Trophoblast cell (in vitro differentiated cells and primary cell): ENCODE data around the gene PDS5B.

Experiments used
- DNase-seq, 2 donors: peaks; one replicate each; pipeline ENCODE4 v3.0.0-alpha.2; 2016
- H2AFZ ChIP-seq: 2 replicates; pipeline ENCODE4 v1.6.1; 2013; ENCODE audit warnings: low read length, moderate library complexity, mild to moderate bottlenecking; ENCODE audit not compliant: insufficient read depth, poor library complexity
- H2AK5ac ChIP-seq: 2 replicates; pipeline ENCODE4 v1.6.1; 2013; ENCODE audit warnings: mild to moderate bottlenecking, low read length
- H2BK120ac ChIP-seq: 2 replicates; pipeline ENCODE4 v1.6.1; 2013; ENCODE audit warnings: low read length, mild to moderate bottlenecking, moderate library complexity; ENCODE audit not compliant: insufficient read depth, poor library complexity
- H2BK12ac ChIP-seq: 2 replicates; pipeline ENCODE4 v1.6.1; 2013; ENCODE audit warnings: mild to moderate bottlenecking, low read length, moderate library complexity
- H2BK5ac ChIP-seq: 2 replicates; pipeline ENCODE4 v1.6.1; 2013; ENCODE audit warnings: low read length, low read depth, moderate library complexity, mild to moderate bottlenecking; ENCODE audit not compliant: poor library complexity
- H3K14ac ChIP-seq: 2 replicates; pipeline ENCODE4 v1.6.1; 2013; ENCODE audit warnings: mild to moderate bottlenecking, low read length
- H3K18ac ChIP-seq: 2 replicates; pipeline ENCODE4 v1.6.1; 2013; ENCODE audit warnings: mild to moderate bottlenecking, low read length
- H3K23ac ChIP-seq: 2 replicates; pipeline ENCODE4 v1.6.1; 2013; ENCODE audit warnings: low read length
- H3K27ac ChIP-seq: 2 replicates; pipeline ENCODE4 v1.5.1; 2013; ENCODE audit warnings: low read depth, mild to moderate bottlenecking, inconsistent platforms, low read length, moderate library complexity
- H3K27me3 ChIP-seq: 2 replicates; pipeline ENCODE4 v1.6.1; 2013; ENCODE audit warnings: inconsistent platforms, mild to moderate bottlenecking, low read length, moderate library complexity; ENCODE audit not compliant: insufficient read depth
- H3K36me3 ChIP-seq, 2 experiments: 1 replicate in 1 of 2; 2 replicates in 1 of 2; pipeline ENCODE4 v1.6.1; 2013; ENCODE audit warnings: low read length in 2 of 2, mild to moderate bottlenecking in 2 of 2, moderate library complexity in 1 of 2; ENCODE audit not compliant: insufficient read depth in 2 of 2, control insufficient read depth in 1 of 2
- H3K4ac ChIP-seq: 2 replicates; pipeline ENCODE4 v1.6.1; 2013; ENCODE audit warnings: low read depth, mild to moderate bottlenecking, low read length, moderate library complexity
- H3K4me1 ChIP-seq, 2 experiments: 1 replicate in 1 of 2; 2 replicates in 1 of 2; pipeline ENCODE4 v1.6.1; 2013; ENCODE audit warnings: low read length in 2 of 2, mild to moderate bottlenecking in 2 of 2, moderate library complexity in 1 of 2; ENCODE audit not compliant: insufficient read depth in 2 of 2, control insufficient read depth in 1 of 2
- H3K4me2 ChIP-seq: 2 replicates; pipeline ENCODE4 v1.6.1; 2013; ENCODE audit warnings: inconsistent platforms, mild to moderate bottlenecking, low read length, moderate library complexity
- H3K4me3 ChIP-seq: 2 replicates; pipeline ENCODE4 v1.5.1; 2013; ENCODE audit warnings: mild to moderate bottlenecking, low read depth, low read length, inconsistent platforms
- H3K79me1 ChIP-seq: one replicate; pipeline ENCODE4 v1.6.1; 2013; ENCODE audit warnings: low read length
- H3K79me2 ChIP-seq: 2 replicates; pipeline ENCODE4 v1.6.1; 2013; ENCODE audit warnings: low read length, mild to moderate bottlenecking; ENCODE audit not compliant: control insufficient read depth, insufficient read depth, poor library complexity
- H3K9ac ChIP-seq: 2 replicates; pipeline ENCODE4 v1.6.1; 2013; ENCODE audit warnings: mild to moderate bottlenecking, low read length
- H3K9me3 ChIP-seq: 2 replicates; pipeline ENCODE4 v1.6.1; 2013; ENCODE audit warnings: low read depth, mild to moderate bottlenecking, control low read depth, inconsistent platforms, low read length; ENCODE audit not compliant: insufficient read depth
- H4K12ac ChIP-seq: 2 replicates; pipeline ENCODE4 v1.6.1; 2013; ENCODE audit warnings: low read depth, mild to moderate bottlenecking, low read length, moderate library complexity
- H4K8ac ChIP-seq: 2 replicates; pipeline ENCODE4 v1.6.1; 2013; ENCODE audit warnings: low read depth, mild to moderate bottlenecking, low read length, moderate library complexity
- H4K91ac ChIP-seq: one replicate; pipeline ENCODE4 v1.6.1; 2013; ENCODE audit warnings: low read depth, mild to moderate bottlenecking, low read length, moderate library complexity
- WGBS: extraction: QIAGEN DNeasy Blood & Tissue Kit; methylation state at CpG from one replicate; pipeline ENCODE4 v1.1.7; 2013; ENCODE audit warnings: missing lambda C conversion rate; ENCODE audit not compliant: insufficient read length, insufficient coverage; ENCODE audit errors: extremely low coverage; 5-methylcytosine and 5-hydroxymethylcytosine counted together

Gene PDS5B

DNA sequence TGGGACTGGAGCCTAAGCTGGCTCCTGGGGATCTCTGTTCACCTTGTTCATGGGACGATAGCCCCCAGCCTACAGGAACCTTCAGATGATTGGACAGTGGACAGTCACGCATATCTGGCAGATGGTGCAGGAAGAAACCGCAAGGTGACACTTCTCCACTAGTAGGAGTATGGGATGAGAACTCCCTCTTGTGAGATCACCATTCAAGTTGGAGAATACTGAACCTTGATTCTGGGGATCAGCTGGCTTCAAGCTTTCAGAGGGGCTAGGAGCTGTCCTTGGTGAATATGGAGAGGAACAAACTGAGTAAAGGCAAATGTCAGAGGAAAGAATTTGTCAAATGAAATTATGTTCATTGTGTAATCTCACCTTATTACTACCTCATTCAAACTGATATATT, 204.5 kb downstream of the PDS5B start:
- no peak overlapping the region for H3K18ac ChIP-seq
- no peak overlapping the region for H4K8ac ChIP-seq
- no peak overlapping the region for H3K9ac ChIP-seq
- WGBS, result no CpG with 5 or more reads among the region's 3 CpGs
- no peak overlapping the region for H3K14ac ChIP-seq
- no peak overlapping the region for H3K27ac ChIP-seq
- no peaks in the 10 kb centered on the region for H3K79me1 ChIP-seq
- H3K79me2 ChIP-seq, result no peaks in the 10 kb centered on the region
- no peak overlapping the region for H3K4ac ChIP-seq
- H2BK120ac ChIP-seq, result no peak overlapping the region
- no peak overlapping the region for H2AFZ ChIP-seq
- no peak overlapping the region for H3K4me3 ChIP-seq
- no peaks in the 10 kb centered on the region for H3K9me3 ChIP-seq
- H3K4me2 ChIP-seq, result no peak overlapping the region
- H2AK5ac ChIP-seq, result no peak overlapping the region
- peaks cover 0 to 2% of the 10 kb centered on the region in 2 experiments for H3K4me1 ChIP-seq
- no peak overlapping the region for H2BK5ac ChIP-seq
- H2BK12ac ChIP-seq, result no peak overlapping the region
- H3K36me3 ChIP-seq, result peaks cover 0 to 3% of the 10 kb centered on the region in 2 experiments
- no peak overlapping the region for H4K12ac ChIP-seq
- H3K27me3 ChIP-seq, result no peaks in the 10 kb centered on the region
- no peak overlapping the region for H4K91ac ChIP-seq
- no peak for DNase-seq
- H3K23ac ChIP-seq, result no peak overlapping the region

DNA sequence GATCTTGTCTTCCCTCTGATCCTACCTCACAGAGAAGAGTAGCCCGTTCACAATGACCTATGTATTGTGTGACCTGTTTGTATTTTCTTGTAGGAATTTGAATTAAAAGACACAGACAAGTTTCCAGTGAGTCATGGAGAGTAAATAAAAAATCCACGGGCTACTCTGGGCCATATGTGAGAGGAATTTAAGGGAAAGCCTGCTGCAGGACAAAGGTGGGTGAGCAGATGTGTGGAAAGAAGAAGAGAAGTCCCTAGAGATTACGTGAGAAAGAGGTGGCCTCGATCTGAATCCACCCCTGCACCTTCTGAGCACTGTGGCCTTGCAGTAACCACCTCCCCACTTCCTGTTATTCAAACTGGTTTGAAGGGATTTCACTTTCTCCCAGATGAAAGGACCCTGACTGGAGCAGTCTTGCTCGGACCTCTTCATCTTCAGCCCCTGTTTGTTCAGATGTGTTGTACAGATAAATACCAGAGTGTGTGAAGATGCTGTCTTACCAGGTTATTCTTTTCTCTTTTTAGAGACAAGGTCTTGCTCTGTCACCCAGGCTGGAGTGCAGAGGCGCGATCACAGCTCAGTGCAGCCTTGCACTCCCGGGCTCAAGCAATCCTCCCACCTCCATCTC, 205.4 kb downstream of the PDS5B start:
- H3K79me1 ChIP-seq, result no peaks in the 10 kb centered on the region
- H4K8ac ChIP-seq, result no peak overlapping the region
- H2AK5ac ChIP-seq, result no peak overlapping the region
- no peak overlapping the region for H3K23ac ChIP-seq
- H3K9me3 ChIP-seq, result no peaks in the 10 kb centered on the region
- no peak overlapping the region for H4K12ac ChIP-seq
- no CpG with 5 or more reads among the region's 8 CpGs for WGBS
- peaks cover 0 to 2% of the 10 kb centered on the region in 2 experiments for H3K4me1 ChIP-seq
- no peak for DNase-seq
- H3K4ac ChIP-seq, result no peak overlapping the region
- no peak overlapping the region for H3K4me2 ChIP-seq
- no peak overlapping the region for H3K27ac ChIP-seq
- H3K27me3 ChIP-seq, result no peaks in the 10 kb centered on the region
- no peak overlapping the region for H3K18ac ChIP-seq
- no peak overlapping the region for H3K4me3 ChIP-seq
- no peak overlapping the region for H3K14ac ChIP-seq
- H2BK12ac ChIP-seq, result no peak overlapping the region
- peaks cover 0 to 3% of the 10 kb centered on the region in 2 experiments for H3K36me3 ChIP-seq
- no peak overlapping the region for H2BK5ac ChIP-seq
- no peak overlapping the region for H3K9ac ChIP-seq
- no peaks in the 10 kb centered on the region for H3K79me2 ChIP-seq
- no peak overlapping the region for H2AFZ ChIP-seq
- H2BK120ac ChIP-seq, result no peak overlapping the region
- H4K91ac ChIP-seq, result no peak overlapping the region

DNA sequence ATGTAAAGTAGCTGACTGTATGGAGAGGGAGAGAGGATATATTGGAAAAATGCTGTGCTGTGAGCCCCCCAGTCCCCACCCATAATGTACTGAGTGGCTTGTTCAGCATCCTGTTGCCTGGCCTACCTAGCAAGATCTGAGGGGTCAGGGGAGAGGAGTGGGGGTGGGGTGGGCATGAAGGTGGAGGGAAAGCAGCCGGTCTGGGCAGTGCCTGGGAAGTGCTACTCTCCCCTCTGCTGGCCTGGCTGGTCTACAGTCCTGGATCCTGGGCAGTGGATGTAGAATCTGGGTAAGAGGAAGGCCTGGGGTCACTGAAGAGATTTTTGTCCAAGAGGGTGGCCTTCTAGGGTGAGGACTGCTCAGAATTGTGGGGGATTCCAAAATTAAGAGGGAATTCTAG, 210.5 kb downstream of the PDS5B start:
- Histone ChIP-seq H4K8ac (no peak overlapping the region), H3K79me2 (no peaks in the 10 kb centered on the region), H2BK5ac (no peak overlapping the region), H3K14ac (no peak overlapping the region), H3K79me1 (no peaks in the 10 kb centered on the region), H3K4ac (no peak overlapping the region), H3K4me1 (peaks cover 0 to under 1% of the 10 kb centered on the region in 2 experiments), H3K23ac (no peak overlapping the region), H2BK12ac (no peak overlapping the region), H3K27ac (no peak overlapping the region), H2AK5ac (no peak overlapping the region), H3K4me3 (no peak overlapping the region), H3K9ac (no peak overlapping the region), H3K27me3 (no peaks in the 10 kb centered on the region), H2AFZ (no peak overlapping the region), H3K4me2 (no peak overlapping the region), H3K9me3 (no peaks in the 10 kb centered on the region), H4K91ac (no peak overlapping the region), H3K36me3 (no peaks in the 10 kb centered on the region), H2BK120ac (no peak overlapping the region), H3K18ac (no peak overlapping the region), H4K12ac (no peak overlapping the region)
- no CpG with 5 or more reads among the region's 1 CpG for WGBS
- DNase-seq, result no peak

- H3K4me2 ChIP-seq, result no peak overlapping the region
- no CpG with 5 or more reads among the region's 3 CpGs for WGBS
- no peak overlapping the region for H3K14ac ChIP-seq
- H4K8ac ChIP-seq, result no peak overlapping the region
- no peak overlapping the region for H3K4ac ChIP-seq
- no peak overlapping the region for H3K9ac ChIP-seq
- H2BK12ac ChIP-seq, result no peak overlapping the region
- no peaks in the 10 kb centered on the region for H3K79me2 ChIP-seq
- no peaks in the 10 kb centered on the region for H3K79me1 ChIP-seq
- no peak overlapping the region for H3K4me3 ChIP-seq
- no peak overlapping the region for H2AK5ac ChIP-seq
- H3K36me3 ChIP-seq, result no peaks in the 10 kb centered on the region
- no peak for DNase-seq
- H3K4me1 ChIP-seq, result no peaks in the 10 kb centered on the region
- H4K12ac ChIP-seq, result no peak overlapping the region
- H4K91ac ChIP-seq, result no peak overlapping the region
- no peaks in the 10 kb centered on the region for H3K9me3 ChIP-seq
- H3K27ac ChIP-seq, result no peak overlapping the region
- H2BK5ac ChIP-seq, result no peak overlapping the region
- H2AFZ ChIP-seq, result no peak overlapping the region
- no peak overlapping the region for H2BK120ac ChIP-seq
- H3K23ac ChIP-seq, result no peak overlapping the region
- no peaks in the 10 kb centered on the region for H3K27me3 ChIP-seq
- no peak overlapping the region for H3K18ac ChIP-seq
Observed at GRCh38 chr13:32802159-32802558, 215.9 kb downstream of the PDS5B start.
